HL-60 (cell line): Measurements from ENCODE around the gene STARD3NL.

Experiments
- DNase-seq, 2 experiments: peaks; one replicate each; pipeline ENCODE4 v3.0.0-alpha.2; 2010 to 2020; ENCODE audit warnings: low read depth in 1 of 2, low spot score in 1 of 2
- H3K27ac ChIP-seq: fragments of 250-450 bp; sonication (Bioruptor Pico); replicated peaks from 2 replicates; pipeline ENCODE4 v1.5.1; 2020; ENCODE audit warnings: mild to moderate bottlenecking, moderate library complexity
- H3K27me3 ChIP-seq: fragments of 250-450 bp; sonication (Bioruptor Pico); 2 replicates; pipeline ENCODE4 v1.5.1; 2021; ENCODE audit warnings: mild to moderate bottlenecking, moderate library complexity; ENCODE audit not compliant: insufficient read depth, poor library complexity, severe bottlenecking
- H3K4me3 ChIP-seq: replicated peaks from 2 replicates; pipeline ENCODE4 v1.5.1; 2011; ENCODE audit warnings: mild to moderate bottlenecking, control low read depth, low read length; ENCODE audit not compliant: insufficient read depth
- GABPA ChIP-seq: IDR thresholded peaks from 2 replicates; pipeline ENCODE4 v1.6.1; 2012; ENCODE audit warnings: low read depth
- POLR2AphosphoS5 ChIP-seq: IDR thresholded peaks from 2 replicates; pipeline ENCODE4 v1.6.1; 2012; ENCODE audit warnings: low read depth
- SPI1 ChIP-seq: IDR thresholded peaks from 2 replicates; pipeline ENCODE4 v1.6.1; 2012; ENCODE audit warnings: low read depth, mild to moderate bottlenecking, borderline replicate concordance
- TF ChIP-seq, protein P1 (sequence below): IDR thresholded peaks from 2 replicates; pipeline ENCODE4 v1.6.1; 2012; ENCODE audit warnings: low read depth; ENCODE audit not compliant: insufficient replicate concordance
- TF ChIP-seq, protein P2 (sequence below): IDR thresholded peaks from one replicate; pipeline ENCODE4 v1.5.1; 2011; ENCODE audit warnings: low read length, control low read depth, inconsistent platforms; ENCODE audit not compliant: insufficient read depth

Gene STARD3NL

DNA sequence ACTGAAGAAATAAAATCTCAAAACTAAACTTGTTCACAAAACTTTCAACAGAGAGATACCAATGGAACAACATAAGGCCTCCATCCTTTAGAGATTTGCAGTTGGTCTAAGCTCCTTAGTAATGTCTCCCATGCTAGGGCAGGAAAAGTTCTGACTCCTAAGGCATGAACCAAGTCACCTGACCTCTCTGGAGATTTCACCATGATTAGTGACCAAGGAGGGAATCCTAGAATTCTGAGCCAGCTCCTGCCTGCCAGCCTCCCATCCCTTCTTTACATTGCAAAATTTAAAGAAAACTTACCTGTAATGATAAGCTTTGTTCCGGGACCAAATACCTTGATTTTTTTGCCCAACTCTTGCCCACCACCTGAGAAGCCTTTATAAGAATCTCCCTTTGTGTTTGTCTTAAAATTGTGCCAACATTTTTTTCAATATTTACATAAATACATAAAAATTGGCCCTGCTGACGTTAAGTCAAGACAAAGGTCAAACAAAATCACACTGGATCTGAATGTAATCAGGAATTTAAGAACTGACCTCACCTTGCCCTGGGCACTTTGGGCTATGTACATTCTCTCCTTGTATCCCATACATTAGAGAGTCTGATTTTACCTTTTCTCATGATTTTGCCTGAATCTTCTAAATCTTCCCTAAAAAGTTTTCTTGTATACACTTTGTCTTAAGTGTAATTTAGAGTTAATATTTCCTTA lies 95.4 kb downstream of the STARD3NL start, which contains the start of gene TARP:
TARP (minus strand) TSS at position 351 of the 710 bp plus-strand sequence.
- peak in 1 of 2 experiments; percentile 34 for DNase-seq
- Histone ChIP-seq H3K27ac (peak within 1 kb of the TSS; percentile 92), H3K27me3 (no peaks in the 10 kb centered on the region), H3K4me3 (peak within 1 kb of the TSS; percentile 72)
- TF ChIP-seq, protein P1, sequence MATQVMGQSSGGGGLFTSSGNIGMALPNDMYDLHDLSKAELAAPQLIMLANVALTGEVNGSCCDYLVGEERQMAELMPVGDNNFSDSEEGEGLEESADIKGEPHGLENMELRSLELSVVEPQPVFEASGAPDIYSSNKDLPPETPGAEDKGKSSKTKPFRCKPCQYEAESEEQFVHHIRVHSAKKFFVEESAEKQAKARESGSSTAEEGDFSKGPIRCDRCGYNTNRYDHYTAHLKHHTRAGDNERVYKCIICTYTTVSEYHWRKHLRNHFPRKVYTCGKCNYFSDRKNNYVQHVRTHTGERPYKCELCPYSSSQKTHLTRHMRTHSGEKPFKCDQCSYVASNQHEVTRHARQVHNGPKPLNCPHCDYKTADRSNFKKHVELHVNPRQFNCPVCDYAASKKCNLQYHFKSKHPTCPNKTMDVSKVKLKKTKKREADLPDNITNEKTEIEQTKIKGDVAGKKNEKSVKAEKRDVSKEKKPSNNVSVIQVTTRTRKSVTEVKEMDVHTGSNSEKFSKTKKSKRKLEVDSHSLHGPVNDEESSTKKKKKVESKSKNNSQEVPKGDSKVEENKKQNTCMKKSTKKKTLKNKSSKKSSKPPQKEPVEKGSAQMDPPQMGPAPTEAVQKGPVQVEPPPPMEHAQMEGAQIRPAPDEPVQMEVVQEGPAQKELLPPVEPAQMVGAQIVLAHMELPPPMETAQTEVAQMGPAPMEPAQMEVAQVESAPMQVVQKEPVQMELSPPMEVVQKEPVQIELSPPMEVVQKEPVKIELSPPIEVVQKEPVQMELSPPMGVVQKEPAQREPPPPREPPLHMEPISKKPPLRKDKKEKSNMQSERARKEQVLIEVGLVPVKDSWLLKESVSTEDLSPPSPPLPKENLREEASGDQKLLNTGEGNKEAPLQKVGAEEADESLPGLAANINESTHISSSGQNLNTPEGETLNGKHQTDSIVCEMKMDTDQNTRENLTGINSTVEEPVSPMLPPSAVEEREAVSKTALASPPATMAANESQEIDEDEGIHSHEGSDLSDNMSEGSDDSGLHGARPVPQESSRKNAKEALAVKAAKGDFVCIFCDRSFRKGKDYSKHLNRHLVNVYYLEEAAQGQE = no peak
- TF ChIP-seq POLR2AphosphoS5 = peak; percentile 49; the same call in 1 of the 2 replicates

DNA sequence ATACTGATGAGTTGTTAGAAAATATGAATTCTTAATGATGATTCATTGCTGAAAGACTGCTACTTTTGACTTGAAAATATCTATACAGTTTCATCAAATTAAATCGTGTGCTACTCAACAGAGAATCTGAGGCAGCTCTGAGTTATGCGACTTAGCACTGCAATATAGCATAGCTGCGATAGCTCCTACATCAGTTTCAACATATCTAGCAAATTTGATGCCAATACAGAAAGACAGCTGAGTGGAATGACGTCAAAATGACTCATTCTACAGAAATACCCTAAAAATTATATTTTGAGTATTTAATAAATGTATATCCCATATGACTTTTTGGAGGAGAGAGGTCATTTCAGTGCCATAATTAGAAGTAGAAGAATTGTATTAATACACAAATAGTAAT lies 96.4 kb downstream of the STARD3NL start:
- Histone ChIP-seq H3K27me3 (no peaks in the 10 kb centered on the region), H3K4me3 (peak overlapping the region; percentile 72), H3K27ac (peak overlapping the region; percentile 92)
- TF ChIP-seq POLR2AphosphoS5 (no peak), SPI1 (no peak), GABPA (no peak)
- TF ChIP-seq, protein P1 = no peak
- TF ChIP-seq, protein P2, sequence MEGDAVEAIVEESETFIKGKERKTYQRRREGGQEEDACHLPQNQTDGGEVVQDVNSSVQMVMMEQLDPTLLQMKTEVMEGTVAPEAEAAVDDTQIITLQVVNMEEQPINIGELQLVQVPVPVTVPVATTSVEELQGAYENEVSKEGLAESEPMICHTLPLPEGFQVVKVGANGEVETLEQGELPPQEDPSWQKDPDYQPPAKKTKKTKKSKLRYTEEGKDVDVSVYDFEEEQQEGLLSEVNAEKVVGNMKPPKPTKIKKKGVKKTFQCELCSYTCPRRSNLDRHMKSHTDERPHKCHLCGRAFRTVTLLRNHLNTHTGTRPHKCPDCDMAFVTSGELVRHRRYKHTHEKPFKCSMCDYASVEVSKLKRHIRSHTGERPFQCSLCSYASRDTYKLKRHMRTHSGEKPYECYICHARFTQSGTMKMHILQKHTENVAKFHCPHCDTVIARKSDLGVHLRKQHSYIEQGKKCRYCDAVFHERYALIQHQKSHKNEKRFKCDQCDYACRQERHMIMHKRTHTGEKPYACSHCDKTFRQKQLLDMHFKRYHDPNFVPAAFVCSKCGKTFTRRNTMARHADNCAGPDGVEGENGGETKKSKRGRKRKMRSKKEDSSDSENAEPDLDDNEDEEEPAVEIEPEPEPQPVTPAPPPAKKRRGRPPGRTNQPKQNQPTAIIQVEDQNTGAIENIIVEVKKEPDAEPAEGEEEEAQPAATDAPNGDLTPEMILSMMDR = no peak
- DNase-seq = peak; percentile 41 to 73

DNA sequence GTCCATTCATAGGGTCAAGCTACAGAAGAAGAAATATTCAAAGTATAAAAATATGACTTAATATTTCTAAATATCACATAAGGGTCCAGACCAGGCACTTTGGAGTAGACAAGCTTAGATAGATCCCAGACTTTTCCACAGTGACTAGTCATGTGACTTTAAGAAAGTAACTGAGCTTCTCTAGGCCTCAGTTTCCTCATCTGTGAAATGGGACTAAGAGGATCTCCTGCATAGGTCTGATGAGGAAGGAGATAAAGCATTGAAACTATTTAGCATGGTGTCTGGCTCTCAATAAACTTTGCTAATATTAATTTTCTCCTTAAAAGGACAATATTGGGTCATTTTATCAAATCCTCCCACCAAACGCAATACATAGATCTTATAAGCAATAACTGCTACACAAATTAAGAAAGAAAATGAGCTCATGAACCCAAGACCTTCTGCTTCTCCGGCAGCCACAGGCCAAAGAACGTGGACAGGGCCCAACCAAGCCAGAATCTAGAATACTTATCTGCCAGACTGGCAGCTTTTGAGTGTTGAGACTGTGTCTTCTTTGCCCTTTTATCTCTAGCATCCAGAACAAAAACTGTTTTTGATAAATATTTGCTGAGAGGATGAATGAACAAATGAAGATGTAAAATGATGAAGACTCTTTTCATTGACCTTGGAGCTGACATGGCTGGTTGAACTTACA lies 97.0 kb downstream of the STARD3NL start:
- H3K27me3 ChIP-seq = no peaks in the 10 kb centered on the region
- no peak for DNase-seq
- H3K4me3 ChIP-seq = peak overlapping the region; percentile 72
- peak overlapping the region; percentile 92 for H3K27ac ChIP-seq
- TF ChIP-seq SPI1 (no peak), POLR2AphosphoS5 (peak; percentile 10; the same call in 1 of the 2 replicates)

DNA sequence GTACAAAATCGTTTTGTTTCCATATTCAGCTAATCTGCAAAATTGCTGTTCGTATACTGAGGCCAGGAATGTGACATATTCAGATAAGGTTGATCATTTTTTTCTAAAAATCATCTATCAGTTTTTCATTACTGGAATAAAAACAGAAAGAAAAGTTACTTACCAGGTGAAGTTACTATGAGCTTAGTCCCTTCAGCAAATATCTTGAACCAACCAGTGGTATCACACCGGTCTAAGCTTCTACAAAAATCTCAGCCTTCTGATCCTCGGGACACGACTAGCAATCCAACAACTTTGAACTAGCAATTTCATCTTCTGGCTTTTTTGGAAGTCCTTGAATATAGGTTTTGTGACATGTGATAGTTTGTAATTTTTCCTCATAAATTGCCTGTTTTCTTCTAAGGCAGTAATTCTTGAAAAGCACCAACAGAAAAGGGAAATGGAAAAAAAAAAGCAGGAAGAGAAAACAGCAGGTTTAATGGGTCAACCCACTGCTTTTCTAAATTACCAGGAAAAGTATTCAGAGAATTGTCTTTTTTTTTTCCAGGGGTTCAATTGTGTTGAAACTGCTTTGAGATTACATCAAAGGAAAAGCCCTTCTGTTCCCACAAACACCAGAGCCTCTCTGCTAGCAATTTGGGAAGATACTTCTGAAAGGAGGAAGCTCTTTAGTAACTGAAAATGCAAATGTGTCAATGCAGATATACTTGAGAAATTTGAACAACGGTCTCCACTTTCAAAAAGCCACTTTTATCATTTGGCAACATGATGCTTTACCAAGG lies 98.2 kb downstream of the STARD3NL start:
- H3K27me3 ChIP-seq = no peaks in the 10 kb centered on the region
- H3K27ac ChIP-seq = peak overlapping the region; percentile 92
- peak in 1 of 2 experiments; percentile 80 for DNase-seq
- no peak for TF ChIP-seq GABPA
- TF ChIP-seq, protein P2 = no peak
- peak; percentile 80 for TF ChIP-seq SPI1
- peak; percentile 20; the same call in 1 of the 2 replicates for TF ChIP-seq POLR2AphosphoS5
- peak overlapping the region; percentile 72 for H3K4me3 ChIP-seq
